NCI-H1105 treated with DMSO at 0.1 percent for 48 hours (cell line): Measurements from ENCODE around the gene MIPOL1.
"Not testable (repeated sequence)": the region's sequence is repeated elsewhere in the genome, so short reads cannot be mapped to it uniquely, and the experiment has no call there.

ENCODE experiments used
- DNase-seq: peaks from one replicate; lab custom pipeline; 2025; lab: John Stamatoyannopoulos, UW

The MIPOL1 gene

DNA sequence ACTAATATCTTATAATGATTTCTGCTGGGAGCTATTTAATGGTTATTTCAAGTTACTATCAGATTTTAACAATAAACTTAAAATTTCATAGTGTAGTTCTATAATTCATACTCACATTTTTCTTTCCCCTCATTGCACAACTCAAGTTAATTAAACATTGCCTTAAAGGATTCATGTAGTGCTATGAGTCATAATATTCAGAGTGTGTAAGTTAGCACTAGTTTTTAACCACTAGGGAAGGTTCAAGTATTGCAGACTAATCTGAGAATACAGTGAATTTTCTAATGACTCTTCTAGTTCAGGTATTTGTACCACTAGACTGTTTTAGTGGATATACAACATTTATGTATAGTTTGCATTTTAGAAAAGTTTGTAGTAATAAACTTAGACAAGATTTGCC is 347.4 kb downstream of the MIPOL1 start:
- no peak for DNase-seq

DNA sequence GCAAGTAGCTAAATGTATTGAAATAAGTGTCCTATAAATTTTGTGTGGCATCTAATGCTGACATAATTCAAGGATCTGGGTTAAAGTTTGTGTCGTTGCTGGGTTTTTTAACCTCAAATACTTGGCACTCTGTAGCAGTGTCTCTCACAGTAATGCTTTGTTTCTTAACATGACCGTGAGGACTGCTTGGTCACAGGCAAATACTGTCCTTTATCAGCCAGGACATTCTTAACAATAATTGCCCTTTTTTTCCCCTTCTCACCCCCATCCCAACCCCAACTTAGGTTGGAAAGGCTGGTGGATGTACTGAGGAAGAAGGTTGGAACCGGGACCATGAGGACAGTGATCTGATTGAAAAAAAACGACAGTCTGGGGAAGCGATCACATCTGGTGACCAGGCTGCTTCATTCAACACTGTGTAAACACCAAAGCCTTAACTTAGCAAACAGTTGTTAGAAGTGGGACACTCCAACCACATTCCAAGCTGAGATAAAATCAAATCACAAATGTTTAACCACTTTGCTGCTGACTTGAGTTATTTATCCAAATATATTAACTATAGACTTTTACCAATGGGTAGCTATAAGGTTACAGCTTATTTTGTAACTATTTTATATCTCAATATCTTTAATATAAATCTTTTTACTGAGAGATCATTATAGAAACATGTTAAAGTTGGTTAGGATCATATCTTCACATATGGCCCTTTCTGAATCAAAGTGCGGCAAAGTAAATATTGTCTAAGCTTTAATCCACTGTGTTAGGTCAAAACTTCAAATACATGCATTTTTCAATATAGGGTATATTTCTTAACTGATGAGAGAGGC is 349.1 kb downstream of the MIPOL1 start:
- DNase-seq = peak; percentile 13

DNA sequence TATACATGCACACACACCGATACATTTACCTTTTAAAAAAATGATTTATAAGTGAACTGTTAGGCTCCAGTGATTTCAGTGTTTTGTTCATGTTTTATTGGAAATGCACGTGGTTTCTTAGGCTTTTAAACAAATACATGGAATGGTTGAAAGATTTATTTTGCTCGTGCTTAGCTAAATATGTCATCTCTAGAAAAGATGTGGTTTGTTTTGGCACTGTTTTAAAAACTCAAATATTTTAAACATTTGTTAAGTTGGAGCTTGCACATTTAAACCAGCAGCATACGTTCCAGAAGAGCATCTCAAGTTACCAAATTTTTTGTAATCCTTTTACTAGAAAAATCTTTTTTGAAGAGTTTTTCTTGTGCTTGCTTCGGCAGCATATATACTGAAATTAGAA is 352.8 kb downstream of the MIPOL1 start:
- no peak for DNase-seq

DNA sequence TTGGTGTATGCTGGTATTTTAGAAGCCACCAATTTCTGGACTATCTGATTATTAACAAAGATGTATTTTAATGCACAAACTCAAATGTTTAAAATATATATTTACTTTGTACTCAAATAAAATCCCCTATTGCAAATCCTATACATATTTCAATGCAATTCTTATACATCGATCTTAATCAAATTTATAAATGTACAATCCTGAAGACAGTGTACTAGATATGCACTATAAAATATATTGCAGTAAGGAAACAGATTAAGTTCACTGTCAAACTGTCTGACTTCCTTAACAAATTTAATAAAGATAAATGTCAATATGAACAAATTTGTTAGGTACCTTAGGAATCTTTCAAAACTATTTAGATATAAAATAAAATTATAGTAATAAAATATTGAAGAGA is 353.4 kb downstream of the MIPOL1 start:
- DNase-seq = no peak

DNA sequence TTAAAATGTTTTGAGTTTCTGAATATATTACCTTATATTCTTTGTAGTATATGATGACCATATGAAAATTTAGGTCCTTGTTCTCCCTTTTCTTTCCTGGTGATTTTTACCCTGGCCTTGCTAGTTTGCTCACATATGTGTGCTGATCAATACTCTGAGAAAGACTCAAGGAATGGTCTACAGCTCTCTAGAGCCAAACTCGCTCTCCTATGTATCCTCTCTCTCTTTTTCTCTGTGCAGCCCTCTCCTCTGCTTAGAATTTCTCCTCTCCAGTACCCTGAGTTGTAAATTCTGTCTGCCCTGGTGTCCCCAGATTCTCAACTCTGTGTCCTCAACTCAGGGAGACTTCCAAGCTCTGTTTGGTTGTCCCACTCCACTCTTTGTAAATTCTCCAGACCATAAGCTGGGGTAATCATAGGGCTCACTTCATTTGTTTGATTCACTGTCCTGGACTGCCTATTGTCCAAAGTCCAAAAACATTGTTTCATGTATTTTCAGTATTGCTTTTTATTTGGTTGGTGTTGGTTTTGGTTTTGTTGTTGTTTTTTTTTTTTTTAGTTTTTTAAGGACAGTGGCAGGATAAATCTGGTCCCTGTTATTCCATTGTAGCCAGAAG is 356.3 kb downstream of the MIPOL1 start:
- no peak for DNase-seq

DNA sequence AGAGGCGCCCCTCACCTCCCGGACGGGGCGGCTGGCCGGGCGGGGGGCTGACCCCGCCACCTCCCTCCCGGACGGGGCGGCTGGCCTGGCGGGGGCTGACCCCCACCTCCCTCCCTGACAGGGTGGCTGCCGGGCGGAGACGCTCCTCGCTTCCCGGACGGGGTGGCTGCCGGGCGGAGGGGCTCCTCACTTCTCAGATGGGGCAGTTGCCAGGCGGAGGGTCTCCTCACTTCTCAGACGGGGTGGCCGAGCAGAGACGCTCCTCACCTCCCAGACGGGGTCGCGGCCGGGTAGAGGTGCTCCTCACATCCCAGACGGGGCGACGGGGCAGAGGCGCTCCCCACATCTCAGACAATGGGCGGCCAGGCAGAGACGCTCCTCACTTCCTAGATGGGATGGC is 357.9 kb downstream of the MIPOL1 start:
- not testable (repeated sequence) for DNase-seq

DNA sequence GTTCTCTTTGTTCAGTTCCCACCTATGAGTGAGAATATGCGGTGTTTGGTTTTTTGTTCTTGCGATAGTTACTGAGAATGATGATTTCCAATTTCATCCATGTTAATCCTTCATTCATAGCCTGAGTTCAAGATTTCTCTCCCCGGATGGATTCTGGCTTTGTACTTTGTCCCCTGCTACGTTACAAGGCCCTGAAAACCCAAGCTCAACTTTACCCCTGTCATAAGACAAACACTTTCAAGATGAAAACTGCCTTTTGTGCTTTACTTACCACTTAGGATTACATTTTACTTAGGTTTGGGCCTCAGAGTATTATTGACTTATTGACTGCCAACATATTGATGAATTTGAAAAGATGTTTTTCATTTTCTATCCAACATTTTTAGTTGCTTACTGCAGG is 361.0 kb downstream of the MIPOL1 start:
- no peak for DNase-seq

DNA sequence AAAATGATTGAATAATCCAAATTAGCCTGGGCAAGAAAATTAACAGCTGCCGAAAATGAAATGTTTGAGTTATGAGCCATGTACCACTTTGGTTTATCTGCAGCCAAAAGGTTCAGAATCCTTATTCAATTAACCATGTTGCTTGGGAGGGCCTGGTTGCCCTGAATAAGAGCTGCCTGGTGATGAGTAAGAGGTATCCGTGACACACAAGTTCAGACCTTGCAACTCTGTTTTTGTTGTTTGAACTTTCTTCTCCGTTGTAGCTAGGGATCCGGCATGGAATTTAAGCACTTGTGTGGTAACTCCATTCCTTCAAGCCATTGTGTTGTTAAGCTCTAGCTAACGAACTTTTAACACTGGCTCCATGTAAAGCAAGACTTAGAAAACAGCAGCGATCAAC is 361.6 kb downstream of the MIPOL1 start:
- no peak for DNase-seq

DNA sequence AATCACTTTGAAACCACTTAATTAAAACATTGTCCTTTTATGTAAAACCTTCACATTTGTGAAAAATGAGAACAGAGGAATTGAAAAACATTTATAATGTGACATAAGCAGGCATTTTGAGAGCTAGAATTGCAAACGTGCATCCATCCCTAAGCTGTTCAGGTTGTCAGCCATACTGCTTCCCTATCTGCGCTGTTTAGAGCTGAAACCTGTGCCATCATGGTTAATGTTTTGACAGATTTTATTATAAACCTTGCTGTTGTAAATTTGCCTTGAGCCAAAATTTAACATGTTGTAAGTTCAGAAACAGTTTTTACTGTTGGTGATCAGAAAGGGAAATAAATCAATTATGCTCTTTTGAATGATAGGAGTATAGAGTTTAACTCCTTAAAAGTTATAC is 365.5 kb downstream of the MIPOL1 start:
- DNase-seq = no peak

DNA sequence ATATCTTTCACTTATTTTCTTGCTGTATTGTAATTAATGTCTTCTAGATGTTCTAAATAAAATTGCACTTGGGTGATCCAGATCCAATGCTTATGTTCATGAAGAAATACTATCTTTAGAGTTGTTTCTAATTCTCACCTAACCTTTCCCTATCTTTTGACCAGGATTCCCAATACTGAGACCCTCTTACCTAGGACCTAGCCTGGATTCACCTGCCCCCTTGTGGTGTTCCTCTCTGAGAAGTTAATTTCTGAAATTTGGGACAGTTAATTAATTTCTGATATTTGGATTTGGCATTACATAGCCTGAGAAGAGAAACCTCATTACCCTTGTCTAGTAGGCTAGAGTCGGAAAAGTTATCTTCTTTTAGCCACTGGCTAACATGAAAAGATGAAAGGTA is 367.8 kb downstream of the MIPOL1 start:
- peak; percentile 70 for DNase-seq

DNA sequence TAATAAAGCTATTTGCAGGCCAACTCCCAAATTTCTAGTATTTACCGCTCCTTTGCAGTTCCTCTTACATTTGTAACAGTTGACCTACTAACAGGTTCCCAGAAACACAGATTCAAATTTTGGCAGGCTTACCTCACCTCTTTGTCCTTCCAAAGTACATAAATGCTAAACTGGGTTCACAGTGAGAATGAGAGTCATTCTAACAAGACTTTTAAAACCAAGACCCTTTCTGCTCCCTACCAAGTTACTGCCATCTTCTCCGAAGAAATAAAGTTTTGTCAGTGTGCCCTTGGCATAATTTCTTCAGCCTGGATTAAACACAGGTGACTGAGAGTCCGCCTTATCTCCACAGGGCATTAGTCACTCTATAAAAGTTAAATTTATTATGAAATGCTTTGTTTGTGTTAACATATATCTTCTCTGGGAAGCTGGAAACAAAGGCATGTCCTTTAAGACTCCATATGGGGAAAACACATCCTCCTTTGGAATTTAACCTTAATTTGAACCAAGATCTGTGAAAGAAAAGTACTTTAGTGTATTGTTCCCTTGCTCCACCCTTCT is 369.2 kb downstream of the MIPOL1 start:
- no peak for DNase-seq

DNA sequence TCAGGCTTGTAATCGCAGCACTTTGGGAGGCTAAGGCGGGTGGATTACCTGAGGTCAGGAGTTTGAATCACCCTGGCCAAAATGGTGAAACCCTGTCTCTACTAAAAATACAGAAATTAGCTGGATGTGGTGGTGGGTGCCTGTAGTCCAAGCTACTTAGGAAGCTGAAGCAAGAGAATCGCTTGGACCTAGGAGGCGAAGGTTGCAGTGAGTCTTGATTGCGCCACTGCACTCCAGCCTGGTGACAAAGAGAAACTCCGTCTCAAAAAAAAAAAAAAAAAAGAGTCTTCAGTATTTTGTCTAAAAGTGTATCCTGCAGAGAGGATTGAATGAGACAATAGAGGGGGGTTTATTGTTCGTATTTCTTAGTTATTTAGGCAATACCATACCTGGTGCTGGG is 372.0 kb downstream of the MIPOL1 start:
- DNase-seq = no peak

DNA sequence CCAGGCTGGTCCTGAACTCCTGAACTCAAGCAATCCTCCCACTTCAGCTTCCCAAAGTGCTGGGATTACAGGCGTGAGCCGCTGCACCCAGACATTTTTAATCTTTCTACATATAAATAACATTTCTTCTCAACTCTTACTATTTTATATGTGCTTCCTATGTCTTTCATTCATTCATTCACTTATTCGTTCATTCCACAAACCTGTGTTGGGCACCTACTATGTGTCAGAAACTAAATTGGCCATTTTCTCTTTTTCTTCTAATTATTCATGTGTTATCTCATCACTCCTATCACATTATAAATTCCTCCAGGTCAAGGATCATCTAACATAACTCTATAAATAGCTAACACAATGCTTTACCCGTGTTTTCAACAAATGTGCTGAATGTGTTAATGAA is 373.7 kb downstream of the MIPOL1 start:
- DNase-seq = no peak

DNA sequence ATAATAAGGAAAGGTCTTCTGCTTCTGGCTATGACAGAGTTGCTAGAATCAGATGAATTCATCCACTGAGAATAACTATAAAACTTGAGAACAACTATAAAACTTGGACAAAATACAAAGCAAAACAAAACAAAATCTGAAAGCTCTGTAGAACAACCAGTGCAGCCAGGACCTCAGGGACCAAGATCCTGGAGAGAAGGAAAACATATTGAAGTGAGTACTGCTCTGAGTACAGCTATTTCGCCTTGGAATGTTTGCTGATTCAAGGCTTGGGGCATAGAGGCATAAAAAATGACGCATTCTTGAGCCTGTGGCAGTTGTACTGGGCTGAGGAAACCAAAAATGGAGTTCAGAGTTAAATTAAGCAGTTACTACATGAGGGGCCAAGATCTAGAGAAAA is 375.6 kb downstream of the MIPOL1 start:
- DNase-seq = no peak

DNA sequence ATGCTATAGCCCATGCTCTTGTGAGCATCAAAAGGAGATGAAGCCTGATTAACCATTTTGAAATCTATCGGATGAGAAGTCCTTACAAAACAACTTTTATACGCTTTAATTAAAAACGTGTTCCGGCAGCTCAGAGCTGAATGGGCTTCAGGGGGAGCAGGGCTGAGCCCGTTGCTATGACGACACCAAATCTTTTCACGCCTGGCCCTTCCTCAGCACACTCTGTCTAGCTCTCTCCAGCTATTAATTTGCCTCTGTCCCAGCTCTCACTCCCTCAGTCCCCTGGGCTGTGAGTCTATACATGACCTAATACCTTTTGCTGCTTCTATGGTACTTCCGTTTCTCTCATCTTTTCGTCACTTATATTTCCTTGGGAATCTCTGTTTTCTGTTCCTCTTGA is 381.5 kb downstream of the MIPOL1 start:
- DNase-seq = peak; percentile 53

DNA sequence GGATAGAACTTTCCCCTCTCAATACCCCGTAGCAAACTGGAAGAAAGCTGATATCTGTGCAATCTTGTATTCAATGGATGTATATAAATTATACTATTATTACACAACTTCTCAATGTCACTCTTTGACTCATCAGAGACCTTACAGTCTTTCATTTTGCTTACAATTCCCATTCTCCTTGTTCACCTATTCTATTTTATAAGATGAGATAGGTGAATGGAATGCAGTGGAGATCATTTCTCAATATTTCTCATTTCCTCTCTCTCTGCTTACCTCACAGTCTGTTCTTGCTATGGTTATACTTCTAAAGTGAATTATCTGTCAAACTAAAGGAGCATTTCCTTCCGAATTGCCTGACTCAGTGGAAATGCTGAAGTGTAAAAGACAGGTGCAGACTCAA is 382.4 kb downstream of the MIPOL1 start:
- DNase-seq = no peak

DNA sequence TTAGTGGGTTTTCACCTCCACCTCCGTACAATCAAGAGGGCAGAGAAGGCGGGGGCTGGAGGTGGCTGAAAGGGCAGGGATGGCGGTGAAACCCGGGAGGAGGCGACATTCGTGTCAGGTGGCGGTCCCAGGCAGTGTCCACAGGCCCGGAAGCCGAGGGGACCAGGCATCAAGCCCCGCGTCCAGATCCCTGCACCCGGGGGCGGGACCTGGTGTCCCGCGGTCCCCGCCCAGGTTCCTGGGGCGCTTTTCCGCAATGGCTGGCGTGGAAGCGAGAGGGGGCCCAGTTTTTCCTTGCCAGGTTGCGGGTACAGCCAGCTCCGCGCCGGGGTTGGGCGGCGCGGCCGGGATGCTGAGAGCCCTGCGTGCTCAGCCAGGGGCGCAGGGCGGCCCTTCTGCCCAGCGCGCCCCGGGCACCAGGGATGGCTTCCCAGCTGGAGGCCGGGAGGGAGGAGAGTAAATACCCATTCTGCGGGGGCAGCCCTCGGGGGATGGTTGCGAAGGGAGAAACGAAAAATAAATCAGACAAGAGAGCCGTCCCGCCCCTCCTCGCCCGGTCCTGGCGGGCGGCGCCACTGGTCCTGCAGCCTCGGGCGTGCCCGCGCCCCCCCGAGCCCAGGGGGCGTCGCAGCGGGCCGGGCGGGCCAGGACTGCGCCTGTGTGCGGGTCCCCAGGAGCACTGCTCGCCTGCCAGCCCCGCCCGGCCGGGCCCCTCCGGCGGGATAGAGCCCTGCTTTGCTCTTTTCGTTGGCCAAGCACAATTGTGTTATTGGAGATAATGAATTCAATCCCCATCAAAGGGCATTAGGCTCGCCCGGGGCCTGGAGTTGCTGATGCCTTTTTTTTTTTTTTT is 385.8 kb downstream of the MIPOL1 start:
- peak; percentile 91 for DNase-seq

DNA sequence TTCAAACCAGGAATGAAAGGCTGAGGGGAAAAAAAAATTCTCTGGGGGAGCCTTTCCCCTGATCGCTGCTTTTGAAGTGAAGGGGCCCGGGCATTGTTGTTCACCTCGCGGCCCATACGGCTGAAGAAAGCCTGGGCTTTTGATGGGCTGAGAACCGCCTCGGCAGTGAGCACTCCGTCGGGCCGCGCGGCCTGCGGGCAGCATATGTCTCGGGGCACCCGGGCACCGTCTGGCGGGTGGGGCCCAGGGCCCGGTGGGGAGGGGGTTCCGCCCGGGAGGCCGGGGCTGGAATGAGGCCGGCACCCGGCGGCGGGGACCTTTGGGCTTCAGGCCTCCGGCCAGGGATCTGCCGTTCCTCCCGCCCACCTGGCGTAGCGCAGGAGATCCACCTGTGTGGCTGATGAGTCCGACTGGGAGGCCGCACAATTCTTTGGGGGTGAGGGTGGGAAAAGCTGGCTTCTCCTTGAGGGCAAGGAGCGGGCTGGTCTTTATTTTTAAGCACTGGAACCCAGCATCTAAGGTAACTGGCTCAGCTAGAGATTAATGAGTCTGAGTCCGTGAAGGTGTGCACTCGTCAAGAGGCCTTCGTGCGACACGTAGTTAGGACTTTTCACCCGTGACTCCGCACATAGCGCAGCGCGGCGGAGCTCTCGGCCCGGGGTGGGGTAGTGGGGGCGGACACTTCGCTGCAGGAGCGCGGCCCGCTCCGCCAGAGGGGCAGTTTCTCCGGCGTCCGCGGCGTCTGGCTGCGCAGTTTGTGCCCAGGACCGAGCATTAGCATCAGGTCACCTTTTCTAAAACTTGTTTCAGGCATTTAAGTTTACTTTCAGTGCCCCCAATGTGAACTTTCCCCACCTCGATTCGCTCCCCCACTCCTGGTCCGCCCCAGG is 386.7 kb downstream of the MIPOL1 start:
- DNase-seq = no peak

DNA sequence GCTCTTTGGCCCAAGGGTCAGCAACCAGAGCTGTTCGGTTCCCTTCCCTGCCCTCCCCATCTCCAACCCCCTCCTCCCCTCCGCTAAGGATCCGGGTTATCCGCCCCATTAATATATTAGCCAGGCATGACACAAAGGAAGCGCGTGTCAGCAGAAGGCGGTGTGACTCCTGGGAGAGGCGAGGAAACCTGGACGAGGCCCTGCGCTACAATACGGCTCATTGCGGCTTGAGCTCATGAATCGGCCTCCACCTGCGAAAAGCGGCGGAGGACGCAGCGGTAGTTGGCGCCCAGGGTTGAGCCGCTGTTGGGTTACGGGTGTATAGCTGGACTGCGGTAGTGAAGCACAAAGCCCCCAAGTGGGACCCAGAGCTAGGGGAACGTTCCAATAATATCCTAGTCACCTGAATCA is 387.4 kb downstream of the MIPOL1 start:
- DNase-seq = no peak

DNA sequence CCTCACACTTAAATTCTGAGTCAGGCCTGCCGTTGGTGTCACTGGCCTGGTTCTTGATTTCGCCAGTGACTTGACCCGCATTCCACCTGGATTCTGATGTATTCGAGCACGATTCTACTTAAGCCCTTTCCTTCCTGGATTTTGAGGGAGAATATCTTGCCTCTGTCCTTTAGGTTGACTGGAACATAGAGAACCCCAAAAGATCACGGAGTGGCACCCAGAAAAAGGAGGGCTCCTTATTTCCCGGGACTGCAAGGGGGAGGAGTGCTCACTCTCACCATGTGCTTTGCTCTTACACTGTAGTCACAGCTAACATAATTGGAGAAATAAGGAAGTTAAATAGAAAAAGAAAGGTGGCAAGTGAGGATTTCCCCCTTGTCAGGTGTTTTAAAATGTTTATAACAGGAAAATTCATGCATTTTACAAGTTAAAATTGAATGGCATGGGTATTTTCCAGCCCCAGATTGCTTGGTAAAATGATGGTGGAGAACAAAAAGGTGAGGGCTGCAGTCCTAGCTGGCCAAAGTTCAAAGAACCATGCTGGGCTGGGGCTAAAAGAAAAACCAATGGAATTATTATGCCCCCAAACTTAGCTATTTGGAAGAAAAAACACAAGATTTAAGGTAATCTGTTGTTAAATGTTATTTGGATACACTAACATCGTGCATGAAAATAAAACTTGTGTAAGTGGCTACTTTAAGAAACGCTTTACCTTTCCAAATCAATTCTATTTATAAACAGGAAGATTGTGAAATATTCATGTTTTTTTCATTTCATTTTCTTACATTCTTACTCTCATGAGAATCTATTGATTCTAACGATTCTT is 388.4 kb downstream of the MIPOL1 start:
- DNase-seq = no peak

DNA sequence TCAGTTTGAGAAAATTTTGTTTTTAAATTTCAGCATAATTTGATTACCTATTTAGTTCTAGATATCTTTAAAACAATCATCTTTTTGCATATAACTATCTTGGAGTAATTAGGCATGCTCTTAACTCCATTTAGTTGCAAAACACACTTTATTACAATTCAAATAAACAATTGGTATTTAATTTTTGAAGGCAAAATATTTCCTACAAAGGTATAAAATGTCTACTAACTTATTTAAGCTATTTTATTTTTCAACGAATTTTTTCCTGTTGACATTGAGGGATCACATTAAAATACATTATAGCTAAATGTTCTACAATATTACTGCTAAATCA is 389.0 kb downstream of the MIPOL1 start:
- DNase-seq = no peak
